Right ventricle myocardium inferior (tissue), 1 donor: ENCODE measurements around the gene B4GALT1. TPM values are rescaled to one million over a fixed set of nuclear protein-coding genes. Genes with fewer than 3 reads are reported as not detected.

Experiments used
- ATAC-seq: fragments of 200-7000 bp; cut with Tn5 transposase; one replicate; pipeline ENCODE4 v1.9.1; 2020; ENCODE audit warnings: mild to moderate bottlenecking, moderate library complexity
- DNase-seq: peaks from one replicate; pipeline ENCODE4 v3.0.0; 2021; ENCODE audit errors: missing footprints
- intact Hi-C: fragments of 100-400 bp; cut with DNase I; formaldehyde crosslinking; loops from one replicate; pipeline ENCODE4 v1.11.0; 2022
- total RNA-seq: library from RNA; stranded (reverse); fragmentation: NEBNext Ultra II Directional; extraction: Animal tissue kit (Norgen Biotek cat#: 25700); gene quantifications from one replicate; pipeline ENCODE4 v1.2.1, GENCODE V29; 2021
- donor health status: DM: no; HTN: yes; CAD: no; lungs with severe emphysema.

B4GALT1 gene
- total RNA-seq, 1 donor from 2014 or later, result 43.6 TPM

DNA sequence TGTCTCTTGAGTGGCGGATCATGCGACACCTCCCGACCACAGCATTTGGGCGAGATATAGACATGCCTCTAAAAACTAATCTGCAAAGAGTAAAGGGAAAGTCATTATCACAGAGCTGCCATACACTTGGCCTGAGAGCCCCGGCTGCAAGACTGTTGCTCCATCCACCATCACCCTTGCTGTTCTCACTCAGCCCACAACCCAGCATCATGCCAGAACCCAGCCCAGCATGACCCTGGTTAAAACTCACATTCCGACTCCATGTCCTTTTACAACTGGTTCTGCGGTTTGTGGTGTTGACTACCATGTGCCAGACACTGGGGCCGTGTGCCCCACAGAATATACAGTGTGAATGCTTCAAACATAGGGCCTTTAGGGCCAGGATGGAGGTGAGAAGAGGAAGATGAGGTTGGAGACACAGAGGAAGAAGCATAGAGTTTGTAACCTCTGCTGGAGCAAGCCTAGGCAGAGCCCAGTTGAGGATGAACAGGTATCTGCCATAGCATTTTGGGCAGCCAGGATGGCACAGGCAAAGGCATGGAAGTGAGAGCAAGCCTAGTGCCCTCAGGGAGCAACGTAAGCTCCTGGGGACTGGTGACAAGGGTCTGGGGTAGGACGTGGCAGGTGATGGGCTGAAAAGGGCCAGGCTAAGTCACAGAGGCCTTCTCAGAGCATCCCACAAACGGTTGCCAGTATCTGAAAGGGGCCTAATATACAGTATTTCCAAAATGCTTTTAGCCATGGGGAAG, 53.2 kb downstream of the B4GALT1 start:
- DNase-seq (no peak), ATAC-seq (no peak)
- intact Hi-C loops, result no loop called here

DNA sequence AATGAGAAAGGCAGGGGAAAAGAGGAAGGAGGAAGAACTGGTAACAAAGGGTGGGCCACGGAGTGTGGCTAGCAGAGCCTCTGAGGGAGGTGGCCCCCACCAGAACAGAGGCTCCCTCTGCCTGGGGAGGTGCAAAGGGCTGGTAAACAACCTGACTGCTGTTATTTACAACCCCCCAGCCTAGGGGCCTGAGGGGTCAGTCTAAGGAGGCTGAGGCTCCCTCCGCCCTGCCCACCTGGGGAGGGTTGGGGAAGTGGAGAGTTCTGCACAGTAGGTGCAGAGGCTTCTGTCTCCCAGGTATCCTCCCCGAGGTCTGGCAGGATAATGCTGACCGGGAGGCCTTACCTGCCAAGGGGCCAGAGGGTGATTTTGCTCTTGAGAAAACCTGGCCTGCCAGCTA, 55.0 kb downstream of the B4GALT1 start:
- no peak for DNase-seq
- intact Hi-C loops, result no loop called here
- no peak for ATAC-seq

DNA sequence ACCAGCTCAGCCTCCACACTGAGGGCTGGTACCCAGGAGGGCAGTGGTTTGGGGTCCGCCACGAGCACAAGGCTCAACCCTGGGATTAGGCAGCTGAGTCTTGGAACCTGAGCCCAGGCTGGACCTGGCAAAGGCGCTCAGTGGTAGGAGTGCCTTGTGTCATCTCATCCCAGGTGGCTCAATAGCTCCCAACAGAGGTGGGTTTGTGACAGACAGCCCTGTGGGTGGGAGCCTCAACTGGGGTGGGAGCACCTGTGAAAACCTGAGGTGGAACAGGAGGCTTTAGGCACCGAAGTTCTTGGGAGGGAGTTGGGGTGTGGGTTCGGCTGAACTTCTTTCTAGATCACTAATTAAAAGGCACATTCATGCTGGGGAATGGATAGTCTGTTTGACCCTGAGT, 55.5 kb downstream of the B4GALT1 start:
- ATAC-seq, result no peak
- DNase-seq, result no peak
- intact Hi-C loops, result no loop called here

DNA sequence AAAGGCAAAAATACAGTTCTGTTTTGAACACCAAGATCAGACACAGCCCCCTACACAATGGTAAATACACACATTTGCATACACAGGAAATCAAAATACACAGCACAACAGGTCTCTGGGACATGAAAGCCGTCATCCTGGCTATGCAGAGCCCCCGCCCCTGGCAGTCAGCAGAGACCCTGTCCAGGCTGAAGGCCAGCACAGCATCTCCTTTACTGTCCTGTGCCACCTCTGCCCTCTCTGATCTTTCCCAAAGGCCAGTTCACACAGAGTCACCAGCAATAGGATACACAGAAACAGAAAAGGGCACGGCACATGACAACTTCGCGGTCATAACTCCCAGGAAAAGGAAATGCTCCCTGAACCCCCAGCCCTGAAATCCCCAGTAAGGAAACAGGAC, 56.5 kb downstream of the B4GALT1 start:
- intact Hi-C loops, result no loop called here
- ATAC-seq, result no peak
- no peak for DNase-seq

DNA sequence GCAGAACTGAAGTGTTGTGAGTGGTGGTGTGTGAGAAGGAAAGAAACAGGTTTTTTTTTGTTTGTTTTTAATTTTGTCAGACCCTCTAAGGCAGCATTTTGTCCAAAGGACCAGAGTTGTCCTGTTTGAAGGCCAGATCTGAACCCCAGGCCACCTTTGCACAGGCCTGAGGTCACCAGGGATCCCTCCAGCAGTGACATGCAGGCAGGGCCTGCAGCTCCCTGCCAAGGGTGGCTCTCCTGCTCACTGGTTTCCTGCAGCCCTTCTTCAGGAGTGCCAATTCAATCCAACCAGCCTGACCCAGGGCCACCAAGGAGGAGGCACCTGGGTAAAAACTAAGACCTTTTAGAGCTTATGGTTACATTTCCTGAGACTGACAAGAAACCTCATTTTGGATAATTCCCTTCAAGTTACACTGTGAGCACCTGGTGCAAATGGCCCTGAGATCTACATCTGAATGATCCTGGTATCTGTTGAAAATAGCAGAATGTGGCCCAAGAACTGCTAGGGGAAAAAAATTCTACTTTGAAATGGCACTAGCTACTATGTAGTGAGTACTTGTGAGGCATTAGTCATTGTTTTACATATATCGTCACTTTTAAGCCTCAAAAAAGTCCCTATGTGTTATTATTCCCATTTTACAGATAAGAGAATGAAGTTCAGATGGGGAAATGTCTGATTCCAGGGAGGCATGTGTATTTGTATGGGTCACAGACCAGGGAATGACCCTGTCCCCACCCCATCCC, 57.1 kb downstream of the B4GALT1 start:
- intact Hi-C loops, result no loop called here
- no peak for ATAC-seq
- DNase-seq, result no peak

DNA sequence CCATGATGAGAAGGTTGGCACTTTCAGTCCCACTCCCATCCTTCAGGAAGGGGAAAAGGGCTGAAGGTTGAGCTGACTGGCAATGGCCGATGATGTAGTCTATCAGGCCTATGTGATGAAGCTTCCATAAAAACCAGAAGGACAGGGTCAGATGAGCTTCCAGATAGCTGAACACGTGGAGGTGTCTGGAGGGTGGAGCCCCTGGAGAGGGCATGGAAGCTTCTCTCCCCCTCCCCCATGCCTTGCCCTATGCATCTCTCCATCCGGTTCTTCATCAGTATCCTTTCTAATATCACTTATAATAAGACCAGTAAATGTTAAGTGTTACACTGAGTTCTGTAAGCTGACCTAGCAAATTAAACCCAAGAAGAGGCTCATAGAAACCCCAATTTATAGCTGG, 58.0 kb downstream of the B4GALT1 start:
- ATAC-seq, result no peak
- intact Hi-C loops, result no loop called here
- DNase-seq, result no peak

DNA sequence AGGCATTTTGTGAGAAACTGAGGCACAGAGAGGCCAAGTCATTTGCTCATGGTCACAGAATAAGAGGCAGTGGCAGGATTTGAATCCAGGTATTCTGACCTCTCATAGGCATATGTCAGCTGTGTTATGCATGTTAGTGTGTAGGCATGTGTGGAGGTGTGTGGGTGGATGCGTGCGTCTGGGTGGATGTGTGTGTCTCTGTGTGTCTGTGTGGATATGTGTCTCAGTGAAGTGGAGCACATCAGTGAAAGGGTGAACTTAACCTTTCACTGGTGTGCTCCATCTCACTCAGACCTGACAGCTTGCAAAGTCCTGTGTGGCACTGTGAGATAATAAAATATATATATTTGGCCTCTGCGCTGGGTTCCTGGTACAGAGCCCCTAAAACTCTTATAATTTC, 58.7 kb downstream of the B4GALT1 start:
- ATAC-seq, result peak; percentile 9
- intact Hi-C loops, result no loop called here
- no peak for DNase-seq

DNA sequence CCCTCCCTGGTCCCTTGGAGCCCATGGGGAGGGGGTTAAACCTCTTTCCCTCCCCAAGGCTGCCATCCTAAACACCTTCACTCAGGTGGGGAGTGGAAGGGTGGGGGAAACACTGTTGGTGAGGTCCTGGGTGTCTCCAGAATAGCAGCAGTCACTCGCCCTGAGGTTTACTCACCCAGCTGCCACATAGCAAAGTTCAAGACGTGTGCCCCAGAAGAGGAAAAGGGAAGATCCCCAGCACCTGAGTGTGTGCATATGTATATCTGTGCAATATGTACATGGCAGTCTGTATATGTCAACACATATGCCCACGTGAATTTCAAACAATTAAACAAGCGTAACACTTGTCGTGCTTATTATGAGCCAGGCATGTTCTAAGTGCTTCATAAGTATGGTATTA, 59.4 kb downstream of the B4GALT1 start:
- ATAC-seq, result peak; percentile 12
- DNase-seq, result no peak
- intact Hi-C loops, result no loop called here

DNA sequence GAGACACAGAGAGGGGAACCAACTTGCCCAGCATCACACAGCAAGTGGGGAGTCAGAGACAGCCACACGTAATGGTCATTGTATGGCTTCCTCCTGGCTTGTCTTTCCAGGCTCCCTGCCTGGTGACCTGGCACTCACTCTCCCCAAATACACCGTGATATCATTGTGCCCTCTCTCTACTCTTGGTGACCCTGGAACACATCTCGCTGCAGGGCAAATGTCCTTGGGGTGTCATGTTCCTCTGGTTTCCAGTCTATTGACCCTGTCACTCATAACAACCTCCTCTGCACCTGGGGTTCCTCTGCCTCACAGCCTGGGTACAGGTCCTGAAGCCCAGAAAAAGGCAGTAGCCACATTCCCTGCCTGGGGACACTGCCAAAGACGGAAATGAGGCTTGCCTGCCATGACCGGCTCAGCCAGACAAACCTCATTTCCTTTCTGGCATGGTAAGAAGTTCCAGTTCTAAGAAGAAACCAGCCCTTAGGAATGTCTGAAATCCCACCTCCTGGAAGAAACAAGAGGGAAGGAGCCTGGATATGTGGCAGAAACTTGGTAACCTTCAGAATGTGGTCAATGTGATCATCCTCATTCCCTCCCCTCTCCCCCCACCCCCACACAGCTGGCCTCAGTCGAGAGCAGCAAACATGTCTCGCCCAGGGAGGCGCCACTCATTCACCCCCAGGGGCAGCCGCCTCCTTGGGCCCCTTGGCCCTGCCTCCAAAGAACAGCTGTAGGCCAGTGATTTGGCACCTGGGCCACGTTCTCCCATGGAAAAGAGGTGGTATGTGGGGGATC, 60.1 kb downstream of the B4GALT1 start:
- ATAC-seq, result peak; percentile 45
- intact Hi-C loops, result no loop called here
- no peak for DNase-seq

DNA sequence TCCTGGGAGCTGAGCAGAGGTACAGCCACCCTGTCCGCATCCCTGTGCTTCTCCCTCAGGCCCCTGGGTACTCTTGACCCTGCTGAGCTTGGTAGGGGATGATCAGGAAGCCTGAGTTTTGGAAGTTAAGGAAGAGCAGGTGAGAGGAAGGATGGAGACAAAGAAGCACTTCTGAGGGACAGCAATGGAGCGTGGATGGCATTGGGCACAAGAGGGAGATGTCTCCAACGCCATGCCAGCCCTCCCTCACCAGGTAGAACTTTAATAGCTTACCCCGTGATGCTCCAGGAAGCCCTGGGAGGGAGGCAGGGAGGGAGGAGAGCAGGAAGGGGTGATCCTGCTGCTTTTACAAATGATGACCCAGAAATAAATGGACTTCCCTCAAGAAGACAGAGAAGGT, 60.8 kb downstream of the B4GALT1 start:
- DNase-seq (no peak), ATAC-seq (no peak)
- intact Hi-C loops, result no loop called here

DNA sequence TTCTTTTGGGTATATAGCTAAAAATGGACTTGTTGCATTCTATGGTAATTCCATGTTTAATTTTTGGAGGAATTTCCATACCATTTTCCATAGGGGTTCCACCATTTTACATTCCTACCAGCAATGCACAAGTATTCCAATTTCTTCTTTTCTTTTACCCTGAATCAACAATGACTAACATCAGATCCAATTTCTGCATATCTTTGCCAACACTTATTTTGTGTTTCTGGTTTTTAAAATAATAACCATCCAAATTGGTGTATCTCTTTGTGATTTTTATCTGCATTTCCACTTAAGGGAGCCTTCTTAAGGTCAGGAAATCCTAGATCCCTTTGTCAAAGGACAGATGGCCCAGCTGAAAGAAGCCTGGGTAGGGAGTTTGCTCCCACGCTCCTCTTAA, 61.2 kb downstream of the B4GALT1 start:
- intact Hi-C loops, result no loop called here
- ATAC-seq, result no peak

DNA sequence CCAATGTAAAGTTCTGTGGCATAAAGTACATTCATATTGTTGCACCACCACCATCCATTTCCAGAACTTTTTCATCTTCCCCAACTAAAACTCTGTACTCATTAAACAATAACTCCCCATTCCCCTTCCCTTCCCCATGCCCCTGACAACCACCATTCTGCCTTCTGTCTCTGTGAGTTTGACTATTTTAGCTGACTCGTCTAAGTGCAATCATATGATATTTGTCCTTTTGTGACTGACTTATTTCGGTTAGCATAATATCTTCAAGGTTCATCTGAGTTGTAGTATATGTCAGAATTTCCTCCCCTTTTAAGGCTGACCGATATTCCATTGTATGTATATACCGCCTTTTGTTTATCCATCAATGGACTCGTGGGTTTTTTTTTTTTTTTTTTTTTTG, 61.6 kb downstream of the B4GALT1 start:
- DNase-seq, result no peak
- no peak for ATAC-seq
- intact Hi-C loops, result no loop called here

More for the DNA sequence above, 61.2 kb downstream of the B4GALT1 start:
- no peak for DNase-seq

DNA sequence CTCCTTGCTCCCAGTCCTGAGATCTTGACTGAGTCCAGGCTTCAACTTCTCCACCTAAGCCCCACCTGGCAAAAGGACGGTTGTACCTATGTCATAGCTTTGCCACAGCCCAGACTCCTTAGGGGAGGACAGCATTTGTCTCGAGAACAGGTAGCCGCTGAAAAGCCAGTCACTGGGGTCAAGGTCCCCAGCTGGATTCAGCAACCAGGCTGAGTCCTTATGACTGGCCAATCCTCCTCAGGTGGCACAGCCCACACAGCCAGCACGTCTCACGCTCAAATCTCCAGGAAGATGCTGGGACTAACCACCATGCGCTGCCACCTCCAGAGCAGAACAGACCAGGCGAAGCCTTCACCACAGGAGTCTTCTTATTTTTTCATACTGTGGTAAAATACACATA, 62.7 kb downstream of the B4GALT1 start:
- DNase-seq, result no peak
- no peak for ATAC-seq
- intact Hi-C loops, result no loop called here

DNA sequence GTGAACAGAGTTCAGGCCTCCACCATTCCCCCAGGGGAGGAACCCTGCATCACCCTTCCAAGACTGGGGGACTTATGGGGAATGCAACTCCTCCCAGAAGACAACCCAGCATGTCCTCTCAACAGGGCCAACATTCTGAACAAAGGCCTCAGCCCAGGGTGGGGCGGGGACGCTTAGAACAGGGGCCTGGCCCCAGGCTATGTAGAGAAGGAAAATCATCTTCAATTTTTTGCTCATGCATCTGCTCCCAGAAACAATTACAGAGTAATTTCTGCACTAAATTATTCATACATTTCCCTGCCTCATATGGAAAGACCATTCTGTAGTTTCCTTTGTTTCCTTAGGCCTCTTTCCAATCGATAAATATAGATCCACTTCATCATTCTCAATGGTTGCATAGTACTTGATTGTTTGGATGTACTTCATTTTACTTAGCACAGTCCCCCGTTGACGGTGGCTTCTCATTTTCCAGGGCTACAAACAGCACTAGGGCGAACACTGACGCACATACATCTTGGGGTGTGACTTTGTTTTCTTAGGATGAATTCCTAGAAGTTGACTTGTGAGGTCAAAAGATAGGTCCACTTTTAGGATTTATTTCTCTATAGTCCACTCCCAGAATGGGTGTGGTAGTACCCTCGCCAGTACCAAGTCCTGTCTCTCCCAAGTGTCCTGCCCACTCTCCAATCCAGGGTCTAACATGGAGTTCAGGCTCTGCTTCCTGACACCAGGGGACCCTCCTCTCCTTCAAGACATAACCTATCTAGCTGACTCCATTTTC, 63.4 kb downstream of the B4GALT1 start:
- intact Hi-C loops, result no loop called here
- no peak for ATAC-seq
- no peak for DNase-seq

DNA sequence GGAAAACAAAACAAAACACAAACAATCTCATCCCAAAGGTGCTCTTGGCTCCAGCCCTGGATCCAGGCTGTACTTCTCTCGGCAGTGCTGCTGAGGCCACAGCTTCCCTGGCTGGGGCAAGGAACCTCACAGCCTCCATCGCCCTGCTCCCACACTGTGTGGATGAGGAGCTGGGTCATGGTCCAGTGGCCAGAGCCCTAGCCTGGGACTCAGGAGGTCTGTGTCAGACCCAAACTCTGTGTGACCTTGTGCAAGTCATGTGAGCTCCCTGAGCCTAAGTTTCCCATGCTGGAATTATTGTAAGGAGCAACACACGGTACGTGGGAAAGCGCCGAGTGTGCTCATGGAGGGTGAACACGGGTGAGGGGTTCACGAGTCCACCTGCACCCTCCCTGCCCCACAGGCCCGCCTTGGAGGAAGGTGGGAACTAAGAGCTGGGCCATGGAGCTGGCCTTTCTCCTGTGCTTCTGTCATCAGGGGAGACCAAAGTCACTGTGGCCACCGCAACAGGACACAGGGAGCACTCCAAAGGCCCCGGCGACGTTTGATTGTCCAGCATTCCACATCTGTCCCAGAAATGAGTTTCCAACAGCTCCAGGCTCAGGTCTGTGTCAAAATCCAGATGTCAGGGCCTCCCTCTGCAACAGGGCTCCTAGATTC, 64.5 kb downstream of the B4GALT1 start:
- DNase-seq (no peak), ATAC-seq (no peak)
- intact Hi-C loops, result no loop called here

DNA sequence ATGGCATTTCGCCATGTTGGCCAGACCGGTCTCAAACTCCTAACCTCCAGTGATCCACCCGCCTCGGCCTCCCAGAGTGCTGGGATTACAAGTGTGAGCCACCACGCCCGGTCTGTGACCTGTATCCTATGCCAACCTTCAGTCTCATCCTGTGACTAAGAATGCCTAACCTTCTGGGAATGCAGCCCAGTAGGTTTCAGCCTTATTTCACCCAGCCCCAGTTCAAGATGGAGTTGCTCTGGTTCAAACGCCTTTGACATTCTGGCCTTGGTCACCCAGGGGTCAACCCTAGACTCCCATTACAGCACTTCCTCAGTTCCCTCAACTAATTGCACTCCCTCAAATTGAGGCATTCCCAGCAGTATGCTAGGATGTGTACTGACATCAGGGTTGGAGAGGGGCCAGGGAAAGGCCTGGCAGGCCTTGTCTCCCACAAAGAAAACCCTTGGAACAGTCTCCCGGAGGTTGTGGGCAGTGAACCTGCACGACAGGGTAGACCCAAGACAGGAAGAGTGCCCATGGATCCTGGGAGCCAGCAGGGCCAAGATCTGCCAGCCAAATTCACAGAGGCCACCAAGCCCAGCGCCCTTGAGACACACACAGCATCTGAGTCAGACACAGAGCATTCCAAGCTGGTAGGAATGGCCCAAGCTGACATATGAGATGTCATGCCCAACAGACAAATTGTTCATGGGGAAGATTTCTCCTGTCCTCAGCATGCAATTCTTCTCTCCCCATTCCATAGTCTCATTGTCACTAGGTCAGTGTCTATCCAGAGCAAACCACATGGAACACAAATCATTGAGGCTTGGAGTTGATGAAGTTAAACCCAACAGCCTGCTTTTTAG, 65.8 kb downstream of the B4GALT1 start:
- intact Hi-C loops, result no loop called here
- DNase-seq (no peak), ATAC-seq (peak; percentile 27)

DNA sequence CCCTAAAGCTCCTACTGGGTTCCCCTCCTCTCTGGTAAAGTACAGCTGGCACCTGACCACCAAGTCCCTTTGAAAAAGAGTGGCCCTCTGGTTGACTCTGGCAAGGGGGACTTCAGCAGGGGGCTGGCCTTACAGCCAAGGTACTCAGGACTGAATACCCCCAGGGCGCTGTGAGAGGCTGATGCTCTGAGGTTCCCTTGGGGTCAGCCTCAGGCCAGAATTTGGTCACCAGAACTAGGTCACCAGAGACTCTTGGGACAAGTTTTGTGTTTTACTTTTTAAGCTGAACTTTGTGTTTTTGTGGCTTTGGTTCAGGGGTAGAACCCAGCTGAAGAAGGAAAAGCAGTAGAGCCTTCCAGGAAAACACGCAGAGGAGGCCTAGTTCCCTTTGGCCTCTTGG, 67.4 kb downstream of the B4GALT1 start:
- ATAC-seq (no peak), DNase-seq (no peak)
- intact Hi-C loops, result no loop called here

DNA sequence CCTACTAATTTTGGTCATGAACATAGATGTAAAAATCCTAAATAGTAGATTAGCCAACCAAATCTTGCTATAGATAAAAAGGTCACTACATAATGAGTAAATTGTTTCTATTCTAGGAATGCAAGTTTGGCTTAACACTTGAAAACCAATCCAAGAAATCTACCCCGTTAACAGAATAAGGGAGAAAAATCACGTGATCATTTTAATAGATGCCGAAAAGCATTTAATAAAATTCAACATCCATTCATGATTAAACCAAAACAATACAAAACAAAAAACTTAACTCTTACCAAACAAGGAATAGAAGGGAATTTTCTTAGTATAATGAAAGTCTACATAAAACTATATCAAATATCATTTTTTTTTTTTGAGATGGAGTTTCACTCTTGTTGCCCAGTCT, 69.9 kb downstream of the B4GALT1 start:
- no peak for ATAC-seq

More for the DNA sequence above, 69.9 kb downstream of the B4GALT1 start:
- intact Hi-C loops, result no loop called here
- no peak for DNase-seq
